B cell (primary cell): ENCODE measurements around the gene KRT79. TPM values are rescaled to one million over a fixed set of nuclear protein-coding genes. Genes with fewer than 3 reads are reported as not detected.

ENCODE experiments used
- ATAC-seq: fragments of 200-7000 bp; cut with Tn5 transposase; one replicate; pipeline ENCODE4 v1.10.0; 2021; ENCODE audit warnings: low read depth, mild to moderate bottlenecking, moderate number of reproducible peaks, moderate library complexity
- CTCF ChIA-PET: fragments of 350-600 bp; sonication (Branson Sonifier 250); formaldehyde crosslinking; loops from one replicate; lab custom pipeline; 2021; ENCODE audit warnings: antibody characterized with exemption, inconsistent platforms; lab: Charles Lee
- POLR2A ChIA-PET: fragments of 350-600 bp; sonication (Branson Sonifier 250); formaldehyde crosslinking; loops from one replicate; lab custom pipeline; 2021; ENCODE audit warnings: antibody characterized with exemption; lab: Charles Lee
- DNase-seq: peaks from one replicate; pipeline ENCODE4 v3.0.0; 2013
- H2AFZ ChIP-seq: 2 replicates; pipeline ENCODE4 v1.6.1; 2012; ENCODE audit warnings: mild to moderate bottlenecking, low read depth, low read length; ENCODE audit not compliant: insufficient read depth, poor library complexity, severe bottlenecking
- H3K27ac ChIP-seq, 2 donors: 1 replicate in 1 of 2; 2 replicates in 1 of 2; pipeline ENCODE4 v1.5.1; 2012 to 2013; ENCODE audit warnings: low read length in 2 of 2, mild to moderate bottlenecking in 2 of 2, moderate library complexity in 1 of 2
- H3K27me3 ChIP-seq, 4 experiments: fragments of 200-600 bp in 1 of 4; sonication (generic) in 1 of 4; replicated peaks in 1 of 4; 1 replicate in 2 of 4; 2 replicates in 2 of 4; pipeline versions ENCODE4 v1.6.1 to v1.7.0; 2013 to 2016; ENCODE audit warnings: low read length in 3 of 4, mild to moderate bottlenecking in 2 of 4, mixed read lengths in 1 of 4, moderate library complexity in 1 of 4; ENCODE audit not compliant: insufficient read depth in 4 of 4, control insufficient read depth in 3 of 4; ENCODE audit errors: control extremely low read depth in 1 of 4
- H3K36me3 ChIP-seq, 2 experiments: replicated peaks in 1 of 2; 1 replicate in 1 of 2; 2 replicates in 1 of 2; pipeline versions ENCODE4 v1.6.1 to v1.7.1; 2013; ENCODE audit warnings: low read length in 1 of 2; ENCODE audit not compliant: insufficient read depth in 2 of 2, control insufficient read depth in 1 of 2; ENCODE audit errors: control extremely low read depth in 1 of 2, extremely low read depth in 1 of 2
- H3K4me1 ChIP-seq, 2 donors: fragments of 200-600 bp in 1 of 2; sonication (generic) in 1 of 2; 1 replicate in 1 of 2; 2 replicates in 1 of 2; pipeline versions ENCODE4 v1.5.1 to v1.6.1; 2013 to 2017; ENCODE audit warnings: low read length in 2 of 2; ENCODE audit not compliant: control insufficient read depth in 2 of 2, insufficient read depth in 2 of 2
- H3K4me2 ChIP-seq: replicated peaks from 2 replicates; pipeline ENCODE3; 2012; ENCODE audit warnings: mild to moderate bottlenecking, low read depth, low read length; ENCODE audit not compliant: poor library complexity, severe bottlenecking
- H3K4me3 ChIP-seq, 5 experiments: fragments of 200-600 bp in 1 of 5; sonication (generic) in 1 of 5; 1 replicate in 3 of 5; 2 replicates in 2 of 5; pipeline versions ENCODE4 v1.5.1 to v1.7.0; 2011 to 2016; ENCODE audit warnings: low read length in 4 of 5, mild to moderate bottlenecking in 4 of 5, low read depth in 2 of 5, control low read depth in 1 of 5, moderate library complexity in 1 of 5; ENCODE audit not compliant: insufficient read depth in 1 of 5; ENCODE audit errors: control extremely low read depth in 1 of 5, extremely low read depth in 1 of 5
- H3K79me2 ChIP-seq: fragments of 200-600 bp; sonication (generic); one replicate; pipeline ENCODE4 v1.6.0; 2016; ENCODE audit warnings: low read length; ENCODE audit not compliant: control insufficient read depth, insufficient read depth
- H3K9ac ChIP-seq: fragments of 200-600 bp; sonication (generic); 2 replicates; pipeline ENCODE4 v1.6.1; 2017; ENCODE audit warnings: mild to moderate bottlenecking, low read length, moderate library complexity
- H3K9me3 ChIP-seq, 3 donors: one replicate each; pipeline versions ENCODE4 v1.6.1 to v1.7.1; 2013; ENCODE audit warnings: low read length in 2 of 3; ENCODE audit not compliant: control insufficient read depth in 2 of 3, insufficient read depth in 1 of 3; ENCODE audit errors: control extremely low read depth in 1 of 3
- H4K20me1 ChIP-seq: 2 replicates; pipeline ENCODE4 v1.6.0; 2012; ENCODE audit warnings: mild to moderate bottlenecking, low read length; ENCODE audit not compliant: insufficient read depth, control insufficient read depth, poor library complexity, severe bottlenecking
- H3K27ac Mint-ChIP-seq: one replicate; pipeline ENCODE4 v1.8.0; 2021; ENCODE audit warnings: mixed read lengths
- H3K27me3 Mint-ChIP-seq: one replicate; pipeline ENCODE4 v1.8.0; 2021; ENCODE audit warnings: mixed read lengths
- H3K4me1 Mint-ChIP-seq: one replicate; pipeline ENCODE4 v1.8.0; 2021; ENCODE audit warnings: mixed read lengths
- H3K4me3 Mint-ChIP-seq: one replicate; pipeline ENCODE4 v1.8.0; 2021; ENCODE audit warnings: mixed read lengths
- H3K9me3 Mint-ChIP-seq: one replicate; pipeline ENCODE4 v1.8.0; 2022; ENCODE audit warnings: mixed read lengths; ENCODE audit not compliant: insufficient read depth
- CTCF ChIP-seq: fragments of 200-600 bp; IDR thresholded peaks from one replicate; pipeline ENCODE4 v1.8.0; 2022; ENCODE audit warnings: antibody characterized with exemption, mild to moderate bottlenecking
- EZH2 ChIP-seq: IDR thresholded peaks from 2 replicates; pipeline ENCODE4 v1.6.1; 2012; ENCODE audit warnings: borderline replicate concordance, low read depth, mild to moderate bottlenecking, moderate library complexity, low read length; ENCODE audit not compliant: insufficient read depth, poor library complexity, severe bottlenecking
- WGBS: methylation state at CpG from one replicate; pipeline ENCODE4 v1.1.5; 2013; ENCODE audit warnings: missing lambda C conversion rate; ENCODE audit not compliant: insufficient coverage; 5-methylcytosine and 5-hydroxymethylcytosine counted together
- intact Hi-C: fragments of 100-400 bp; cut with micrococcal nuclease; formaldehyde crosslinking; loops from one replicate; pipeline ENCODE4 v1.10.0; 2022
- polyA plus RNA-seq: library from polyadenylated mRNA; depleted of rRNA; stranded (reverse); fragments of >200 nt; gene quantifications from 2 replicates; pipeline ENCODE4 v1.2.3, GENCODE V29; 2012
- total RNA-seq, 2 donors: library from RNA; stranded (reverse); fragments of 120-200 nt in 1 of 2; gene quantifications; 1 replicate in 1 of 2; 2 replicates in 1 of 2; pipeline versions ENCODE4 v1.2.3 to v1.2.4, GENCODE V29; 2013 to 2022

The KRT79 gene
- total and polyA plus RNA-seq, 2 donors (not counting 1 experiment from before 2014, with no cell fraction given) = not detected

GRCh38 chr12:52851787-52852186 is 17.7 kb upstream of the KRT79 start:
- Mint-ChIP-seq H3K27ac (no peak overlapping the region), H3K27me3 (peaks cover 21% of the 10 kb centered on the region), H3K4me3 (no peak overlapping the region), H3K4me1 (peaks cover 6% of the 10 kb centered on the region), H3K9me3 (no peaks in the 10 kb centered on the region)
- ATAC-seq = no peak
- no peak for DNase-seq
- TF ChIP-seq EZH2 (no peak), CTCF (no peak)
- ChIA-PET POLR2A (interaction anchor here (0.7 kb wide), 1 partner anchor 26 kb away, joined by 7 read pairs; no protein-coding TSS in a partner anchor), CTCF (no interaction called here)
- H3K9ac ChIP-seq = no peak overlapping the region
- H2AFZ ChIP-seq = no peak overlapping the region
- H4K20me1 ChIP-seq = no peaks in the 10 kb centered on the region
- no peak overlapping the region for H3K4me3 ChIP-seq
- peaks cover 0 to 2% (median 0%) of the 10 kb centered on the region in 4 experiments for H3K27me3 ChIP-seq
- intact Hi-C loops = no loop called here
- H3K36me3 ChIP-seq = no peaks in the 10 kb centered on the region
- peaks cover 0 to 7% of the 10 kb centered on the region in 2 donors for H3K4me1 ChIP-seq
- H3K79me2 ChIP-seq = no peaks in the 10 kb centered on the region
- no peaks in the 10 kb centered on the region for H3K9me3 ChIP-seq
- no peak overlapping the region for H3K27ac ChIP-seq
- no peak overlapping the region for H3K4me2 ChIP-seq

DNA sequence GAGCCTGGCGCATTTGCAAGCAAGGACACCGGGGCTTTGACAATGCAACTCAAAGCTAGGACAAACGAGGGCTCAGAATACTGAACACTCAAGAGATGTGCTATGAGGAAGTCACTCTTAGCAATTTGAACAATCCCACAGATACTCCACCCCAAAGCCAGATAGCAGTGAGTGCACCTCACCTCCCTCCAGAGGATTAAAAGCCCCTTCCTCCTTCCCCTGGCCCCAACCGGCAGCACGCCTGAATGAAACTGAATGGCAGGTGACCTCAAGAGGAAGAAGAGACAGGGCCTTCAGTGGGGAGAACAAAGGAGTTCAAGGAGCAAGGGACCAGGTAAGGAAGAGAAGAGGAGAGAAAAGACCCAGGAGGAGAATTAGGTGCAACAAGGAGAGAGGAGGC is 16.6 kb upstream of the KRT79 start:
- Mint-ChIP-seq H3K9me3 (no peaks in the 10 kb centered on the region), H3K4me1 (peaks cover 6% of the 10 kb centered on the region), H3K27ac (no peak overlapping the region), H3K27me3 (peaks cover 20% of the 10 kb centered on the region), H3K4me3 (no peak overlapping the region)
- CTCF ChIA-PET = no interaction called here
- Histone ChIP-seq H3K27me3 (no peaks in the 10 kb centered on the region), H4K20me1 (no peaks in the 10 kb centered on the region), H3K4me2 (no peak overlapping the region), H3K9ac (no peak overlapping the region), H3K4me3 (no peak overlapping the region), H3K79me2 (no peaks in the 10 kb centered on the region), H3K36me3 (no peaks in the 10 kb centered on the region), H3K9me3 (no peaks in the 10 kb centered on the region), H3K27ac (no peak overlapping the region), H3K4me1 (peaks cover 0 to 7% of the 10 kb centered on the region in 2 donors), H2AFZ (no peak overlapping the region)
- TF ChIP-seq EZH2 (no peak), CTCF (no peak)
- DNase-seq = no peak
- no peak for ATAC-seq
- POLR2A ChIA-PET = no interaction called here
- 0% methylated on average over 1 of the region's 5 CpGs for WGBS
- intact Hi-C loops = no loop called here
